Measurements from ENCODE around the gene SLC7A4. TPM values are rescaled to one million over a fixed set of nuclear protein-coding genes. Genes with fewer than 3 reads are reported as not detected.

SLC7A4 gene
- total and polyA plus RNA-seq, 8 donors, result 0.14 to 3.0 (median 0.40) TPM

GRCh38 chr22:20993304-20994127 is 38.8 kb downstream of the SLC7A4 start:
- no peaks in the 10 kb centered on the region for H3K9me3 ChIP-seq
- TF ChIP-seq CTCF (IDR thresholded peaks at IDR 0.05), result no peak
- no peaks in the 10 kb centered on the region for H3K4me1 ChIP-seq
- H3K27ac ChIP-seq, result no peak overlapping the region
- H3K36me3 ChIP-seq, result peaks cover 0 to 93% of the 10 kb centered on the region in 2 donors
- ATAC-seq, result no peak
- H3K4me3 ChIP-seq, result no peak overlapping the region
- DNase-seq, result peak in 1 of 4 donors; percentile 73
- no peaks in the 10 kb centered on the region for H3K27me3 ChIP-seq
- intact Hi-C loops (cut with DNase I), result no loop called here

- no peak for ATAC-seq
- peak in 1 of 4 donors; percentile 65 for DNase-seq
- Histone ChIP-seq H3K4me3 (no peak overlapping the region), H3K27me3 (no peaks in the 10 kb centered on the region), H3K4me1 (no peaks in the 10 kb centered on the region), H3K27ac (no peak overlapping the region), H3K9me3 (no peaks in the 10 kb centered on the region), H3K36me3 (peaks cover 0 to 93% of the 10 kb centered on the region in 2 donors)
- intact Hi-C loops (cut with DNase I), result no loop called here
- no peak for TF ChIP-seq CTCF (IDR thresholded peaks at IDR 0.05)
Measured at GRCh38 chr22:20992456-20993303, 39.7 kb downstream of the SLC7A4 start.

- ATAC-seq (no peak), DNase-seq (peak in 1 of 4 donors; percentile 51)
- Histone ChIP-seq H3K4me1 (no peaks in the 10 kb centered on the region), H3K4me3 (no peak overlapping the region), H3K36me3 (peaks cover 0 to 93% of the 10 kb centered on the region in 2 donors), H3K27me3 (no peaks in the 10 kb centered on the region), H3K27ac (no peak overlapping the region), H3K9me3 (no peaks in the 10 kb centered on the region)
- intact Hi-C loops (cut with DNase I), result no loop called here
- TF ChIP-seq CTCF (IDR thresholded peaks at IDR 0.05), result no peak
Measured at GRCh38 chr22:20992056-20992442, 40.3 kb downstream of the SLC7A4 start.

GRCh38 chr22:20991252-20992055 is 40.9 kb downstream of the SLC7A4 start:
- H3K27ac ChIP-seq, result no peak overlapping the region
- no peak for TF ChIP-seq CTCF (IDR thresholded peaks at IDR 0.05)
- H3K9me3 ChIP-seq, result no peaks in the 10 kb centered on the region
- H3K4me1 ChIP-seq, result no peaks in the 10 kb centered on the region
- intact Hi-C loops (cut with DNase I), result no loop called here
- H3K27me3 ChIP-seq, result no peaks in the 10 kb centered on the region
- DNase-seq (peak in 1 of 4 donors; percentile 77), ATAC-seq (no peak)
- H3K4me3 ChIP-seq, result no peak overlapping the region
- peaks cover 0 to 92% of the 10 kb centered on the region in 2 donors for H3K36me3 ChIP-seq
